WTC11 (cell line): ENCODE measurements around the gene RIPOR1. TPM values are rescaled to one million over a fixed set of nuclear protein-coding genes. Genes with fewer than 3 reads are reported as not detected.

ENCODE experiments used
- CREM ChIP-seq: sonication (generic); formaldehyde crosslinking; IDR thresholded peaks from 2 replicates; pipeline ENCODE4 v1.8.1; 2022; ENCODE audit warnings: mild to moderate bottlenecking, missing genetic modification reagents, moderate library complexity
- EMX1 ChIP-seq: fragments of 250-450 bp; sonication (Bioruptor Pico); IDR thresholded peaks from 2 replicates; pipeline ENCODE4 v1.8.0; 2021; ENCODE audit warnings: mild to moderate bottlenecking
- GTF2I ChIP-seq: fragments of 250-450 bp; sonication (Bioruptor Pico); conservative IDR thresholded peaks from 2 replicates; pipeline ENCODE4 v1.4.0; 2021; ENCODE audit warnings: mild to moderate bottlenecking
- HMGA2 ChIP-seq: fragments of 250-450 bp; sonication (Bioruptor Pico); IDR thresholded peaks from 2 replicates; pipeline ENCODE4 v1.4.0; 2021; ENCODE audit warnings: mild to moderate bottlenecking, moderate library complexity
- HMGXB4 ChIP-seq: sonication (generic); formaldehyde crosslinking; IDR thresholded peaks from 2 replicates; pipeline ENCODE4 v1.8.1; 2023; ENCODE audit warnings: mild to moderate bottlenecking, moderate library complexity, missing genetic modification reagents
- KAT7 ChIP-seq: sonication (generic); formaldehyde crosslinking; IDR thresholded peaks from 2 replicates; pipeline ENCODE4 v1.8.1; 2023; ENCODE audit warnings: missing genetic modification reagents, mild to moderate bottlenecking, borderline replicate concordance
- MXD4 ChIP-seq: fragments of 250-450 bp; sonication (Bioruptor Pico); IDR thresholded peaks from 2 replicates; pipeline ENCODE4 v1.8.0; 2021; ENCODE audit warnings: mild to moderate bottlenecking, moderate library complexity, borderline replicate concordance
- MYBL2 ChIP-seq: sonication (generic); formaldehyde crosslinking; IDR thresholded peaks from 2 replicates; pipeline ENCODE4 v1.8.1; 2023; ENCODE audit warnings: mild to moderate bottlenecking, moderate library complexity, missing genetic modification reagents
- NFYB ChIP-seq: sonication (generic); formaldehyde crosslinking; conservative IDR thresholded peaks from 2 replicates; pipeline ENCODE4 v1.8.0; 2022; ENCODE audit warnings: low read depth, missing genetic modification reagents
- SMAD3 ChIP-seq: sonication (generic); formaldehyde crosslinking; IDR thresholded peaks from 2 replicates; pipeline ENCODE4 v1.8.0; 2022; ENCODE audit warnings: missing genetic modification reagents, mild to moderate bottlenecking, borderline replicate concordance
- TP53 ChIP-seq: sonication (generic); formaldehyde crosslinking; IDR thresholded peaks from 2 replicates; pipeline ENCODE4 v1.8.1; 2023; ENCODE audit warnings: mild to moderate bottlenecking, missing genetic modification reagents
- USF1 ChIP-seq: sonication (generic); formaldehyde crosslinking; IDR thresholded peaks from 2 replicates; pipeline ENCODE4 v1.8.0; 2022; ENCODE audit warnings: mild to moderate bottlenecking, missing genetic modification reagents
- ZNF138 ChIP-seq: sonication (generic); formaldehyde crosslinking; conservative IDR thresholded peaks from 2 replicates; pipeline ENCODE4 v1.8.1; 2022; ENCODE audit warnings: mild to moderate bottlenecking, moderate library complexity, missing genetic modification reagents
- ZNF232 ChIP-seq: sonication (generic); formaldehyde crosslinking; IDR thresholded peaks from 2 replicates; pipeline ENCODE4 v1.8.0; 2022; ENCODE audit warnings: mild to moderate bottlenecking, missing genetic modification reagents
- ZNF423 ChIP-seq: fragments of 250-450 bp; sonication (Bioruptor Pico); IDR thresholded peaks from 2 replicates; pipeline ENCODE4 v2.1.2; 2022; ENCODE audit warnings: mild to moderate bottlenecking, moderate library complexity
- total RNA-seq: library from RNA; stranded (reverse); gene quantifications from 3 replicates; pipeline ENCODE4 v1.2.3, GENCODE V29; 2021
- TF ChIP-seq, protein P1 (sequence below): sonication (generic); formaldehyde crosslinking; IDR thresholded peaks from 2 replicates; pipeline ENCODE4 v1.8.1; 2022; ENCODE audit warnings: mild to moderate bottlenecking, moderate library complexity, missing genetic modification reagents
- TF ChIP-seq, protein P2 (sequence below): fragments of 250-450 bp; sonication (Bioruptor Pico); conservative IDR thresholded peaks from 2 replicates; pipeline ENCODE4 v1.9.0; 2021; ENCODE audit warnings: mild to moderate bottlenecking
- TF ChIP-seq, protein P3 (sequence below): fragments of 200-600 bp; IDR thresholded peaks from 2 replicates; pipeline ENCODE4 v1.8.0; 2022; ENCODE audit warnings: antibody characterized with exemption
- TF ChIP-seq, protein P4 (sequence below): sonication (generic); formaldehyde crosslinking; IDR thresholded peaks from 2 replicates; pipeline ENCODE4 v1.8.1; 2023; ENCODE audit warnings: mild to moderate bottlenecking, missing genetic modification reagents

Gene RIPOR1
- total RNA-seq, 1 experiment from 2014 or later = 14.9 TPM

DNA sequence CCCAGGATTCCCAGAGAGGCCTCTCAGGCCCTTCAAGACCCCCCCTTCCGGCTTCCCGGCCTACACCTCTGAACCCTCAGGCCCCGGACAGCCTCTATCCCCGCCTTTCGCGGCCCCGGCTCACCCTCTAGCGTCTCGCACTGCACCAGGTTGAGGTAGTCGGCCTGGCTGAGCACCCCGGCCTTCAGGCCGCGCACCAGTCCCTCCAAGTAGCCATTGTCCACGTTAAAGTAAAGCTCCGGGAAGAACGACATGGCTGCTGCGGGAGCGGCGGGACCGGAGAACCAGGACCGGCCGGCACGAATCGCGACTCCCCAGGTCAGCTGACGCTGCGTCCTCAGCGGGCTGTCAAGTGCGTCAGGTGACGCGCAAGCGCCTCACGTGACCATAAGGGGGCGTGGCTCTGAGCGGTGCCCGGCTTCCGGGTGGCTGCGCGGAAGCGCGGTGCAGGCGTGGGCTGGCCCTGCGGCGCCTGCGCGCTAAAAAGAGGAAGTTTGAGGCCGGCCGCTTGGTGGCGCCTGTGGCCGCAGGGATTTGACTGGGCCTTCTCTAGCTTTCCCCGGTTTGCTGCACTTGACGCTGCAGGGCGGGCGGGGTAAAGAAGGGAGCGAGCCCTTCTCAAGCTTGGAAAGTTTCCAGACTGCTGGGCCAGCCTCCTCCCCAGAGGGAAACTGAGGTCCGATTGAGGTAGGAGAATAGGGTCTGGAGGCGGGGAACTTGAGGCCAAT, 47.6 kb upstream of the RIPOR1 start, which contains the start of gene ATP6V0D1 (continued):
- TF ChIP-seq ZNF232 (CRISPR knock-in tag) = no peak
- no peak for TF ChIP-seq SMAD3
- TF ChIP-seq KAT7 (CRISPR knock-in tag) = peak; percentile 75; the same call in 1 of the 2 replicates
- no peak; the same call in 1 of the 2 replicates for TF ChIP-seq ZNF138 (CRISPR knock-in tag)
- TF ChIP-seq CREM (CRISPR knock-in tag) = peak; percentile 69; the same call in 1 of the 2 replicates
- TF ChIP-seq, protein P1, sequence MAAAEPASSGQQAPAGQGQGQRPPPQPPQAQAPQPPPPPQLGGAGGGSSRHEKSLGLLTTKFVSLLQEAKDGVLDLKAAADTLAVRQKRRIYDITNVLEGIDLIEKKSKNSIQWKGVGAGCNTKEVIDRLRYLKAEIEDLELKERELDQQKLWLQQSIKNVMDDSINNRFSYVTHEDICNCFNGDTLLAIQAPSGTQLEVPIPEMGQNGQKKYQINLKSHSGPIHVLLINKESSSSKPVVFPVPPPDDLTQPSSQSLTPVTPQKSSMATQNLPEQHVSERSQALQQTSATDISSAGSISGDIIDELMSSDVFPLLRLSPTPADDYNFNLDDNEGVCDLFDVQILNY (CRISPR knock-in tag) = 0 out of 2 replicates have a peak, but pooled peaks have one; percentile 75
- no peak for TF ChIP-seq EMX1 (CRISPR knock-in tag)
- TF ChIP-seq MXD4 (CRISPR knock-in tag) = no peak
- peak; percentile 100 for TF ChIP-seq USF1
- TF ChIP-seq, protein P2, sequence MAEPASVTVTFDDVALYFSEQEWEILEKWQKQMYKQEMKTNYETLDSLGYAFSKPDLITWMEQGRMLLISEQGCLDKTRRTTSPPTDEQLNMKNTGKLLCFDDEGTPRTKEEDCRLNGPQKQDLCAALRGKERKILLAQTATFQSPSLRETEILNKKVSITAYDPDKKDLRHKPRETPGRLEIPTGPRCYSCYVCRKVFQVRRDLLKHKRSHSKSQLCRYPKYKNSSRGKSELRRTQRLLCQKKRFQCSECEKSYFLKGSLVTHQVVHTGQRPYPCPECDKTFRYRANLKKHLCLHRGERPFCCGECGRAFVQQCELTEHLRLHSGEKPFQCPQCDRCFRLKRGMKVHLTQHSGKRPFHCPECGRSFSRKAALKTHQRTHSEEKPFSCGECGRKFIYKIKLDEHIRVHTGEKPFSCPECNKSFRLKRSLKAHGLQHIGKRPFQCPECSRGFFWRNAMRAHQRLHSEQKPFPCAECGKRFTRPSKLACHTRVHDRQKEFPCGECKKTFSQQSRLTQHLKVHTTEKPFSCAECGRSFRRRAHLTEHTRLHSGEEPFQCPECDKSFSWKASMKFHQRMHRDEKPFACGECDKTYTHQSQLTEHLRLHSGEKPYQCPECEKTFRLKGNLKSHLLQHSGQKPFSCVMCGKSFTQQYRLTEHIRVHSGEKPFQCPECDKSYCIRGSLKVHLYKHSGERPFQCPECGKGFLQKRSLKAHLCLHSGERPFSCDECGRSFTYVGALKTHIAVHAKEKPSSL (CRISPR knock-in tag) = no peak
- peak; percentile 78 for TF ChIP-seq HMGXB4
- TF ChIP-seq HMGA2 (CRISPR knock-in tag) = no peak
- no peak for TF ChIP-seq TP53 (CRISPR knock-in tag)
- TF ChIP-seq, protein P3, sequence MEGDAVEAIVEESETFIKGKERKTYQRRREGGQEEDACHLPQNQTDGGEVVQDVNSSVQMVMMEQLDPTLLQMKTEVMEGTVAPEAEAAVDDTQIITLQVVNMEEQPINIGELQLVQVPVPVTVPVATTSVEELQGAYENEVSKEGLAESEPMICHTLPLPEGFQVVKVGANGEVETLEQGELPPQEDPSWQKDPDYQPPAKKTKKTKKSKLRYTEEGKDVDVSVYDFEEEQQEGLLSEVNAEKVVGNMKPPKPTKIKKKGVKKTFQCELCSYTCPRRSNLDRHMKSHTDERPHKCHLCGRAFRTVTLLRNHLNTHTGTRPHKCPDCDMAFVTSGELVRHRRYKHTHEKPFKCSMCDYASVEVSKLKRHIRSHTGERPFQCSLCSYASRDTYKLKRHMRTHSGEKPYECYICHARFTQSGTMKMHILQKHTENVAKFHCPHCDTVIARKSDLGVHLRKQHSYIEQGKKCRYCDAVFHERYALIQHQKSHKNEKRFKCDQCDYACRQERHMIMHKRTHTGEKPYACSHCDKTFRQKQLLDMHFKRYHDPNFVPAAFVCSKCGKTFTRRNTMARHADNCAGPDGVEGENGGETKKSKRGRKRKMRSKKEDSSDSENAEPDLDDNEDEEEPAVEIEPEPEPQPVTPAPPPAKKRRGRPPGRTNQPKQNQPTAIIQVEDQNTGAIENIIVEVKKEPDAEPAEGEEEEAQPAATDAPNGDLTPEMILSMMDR = peak; percentile 49; the same call in 1 of the 2 replicates
- TF ChIP-seq, protein P4, sequence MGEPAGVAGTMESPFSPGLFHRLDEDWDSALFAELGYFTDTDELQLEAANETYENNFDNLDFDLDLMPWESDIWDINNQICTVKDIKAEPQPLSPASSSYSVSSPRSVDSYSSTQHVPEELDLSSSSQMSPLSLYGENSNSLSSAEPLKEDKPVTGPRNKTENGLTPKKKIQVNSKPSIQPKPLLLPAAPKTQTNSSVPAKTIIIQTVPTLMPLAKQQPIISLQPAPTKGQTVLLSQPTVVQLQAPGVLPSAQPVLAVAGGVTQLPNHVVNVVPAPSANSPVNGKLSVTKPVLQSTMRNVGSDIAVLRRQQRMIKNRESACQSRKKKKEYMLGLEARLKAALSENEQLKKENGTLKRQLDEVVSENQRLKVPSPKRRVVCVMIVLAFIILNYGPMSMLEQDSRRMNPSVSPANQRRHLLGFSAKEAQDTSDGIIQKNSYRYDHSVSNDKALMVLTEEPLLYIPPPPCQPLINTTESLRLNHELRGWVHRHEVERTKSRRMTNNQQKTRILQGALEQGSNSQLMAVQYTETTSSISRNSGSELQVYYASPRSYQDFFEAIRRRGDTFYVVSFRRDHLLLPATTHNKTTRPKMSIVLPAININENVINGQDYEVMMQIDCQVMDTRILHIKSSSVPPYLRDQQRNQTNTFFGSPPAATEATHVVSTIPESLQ = no peak
- TF ChIP-seq NFYB = no peak
- no peak for TF ChIP-seq GTF2I
- TF ChIP-seq ZNF423 (CRISPR knock-in tag) = no peak
- peak; percentile 71; the same call in 1 of the 2 replicates for TF ChIP-seq MYBL2 (CRISPR knock-in tag)
- TF ChIP-seq, all 79 proteins: peak for 16
